Kidney (tissue), 14 donors: ENCODE measurements around the gene MTX1. TPM values are rescaled to one million over a fixed set of nuclear protein-coding genes. Genes with fewer than 3 reads are reported as not detected.

Experiments used
- DNase-seq, 5 donors: peaks; one replicate each; pipeline ENCODE4 v3.0.0-alpha.2; 2013 to 2020
- FAIRE-seq: peaks from 2 replicates; lab custom pipeline; 2012; peaks lifted over from hg19 to GRCh38; lab: Jason Lieb, UNC
- H3K27ac ChIP-seq, 2 donors: one replicate each; pipeline ENCODE4 v1.7.0; 2013; ENCODE audit warnings: low read depth in 2 of 2, low read length in 2 of 2, inconsistent platforms in 1 of 2
- H3K27me3 ChIP-seq: one replicate; pipeline ENCODE4 v1.7.1; 2013; ENCODE audit warnings: low read length, inconsistent platforms; ENCODE audit not compliant: control insufficient read depth, insufficient read depth
- H3K36me3 ChIP-seq, 3 donors: one replicate each; pipeline versions ENCODE4 v1.7.0 to v1.7.1; 2013; ENCODE audit warnings: low read length in 3 of 3, control low read depth in 1 of 3, inconsistent platforms in 1 of 3; ENCODE audit not compliant: insufficient read depth in 3 of 3, control insufficient read depth in 2 of 3
- H3K4me1 ChIP-seq, 3 donors: one replicate each; pipeline versions ENCODE4 v1.7.0 to v1.7.1; 2013; ENCODE audit warnings: low read length in 3 of 3, inconsistent platforms in 1 of 3, low read depth in 1 of 3; ENCODE audit not compliant: control insufficient read depth in 2 of 3, insufficient read depth in 2 of 3
- H3K4me3 ChIP-seq, 3 donors: one replicate each; pipeline versions ENCODE4 v1.7.0 to v1.8.1; 2013; ENCODE audit warnings: low read length in 3 of 3, control low read depth in 1 of 3, inconsistent platforms in 1 of 3
- H3K9ac ChIP-seq, 3 donors: one replicate each; pipeline versions ENCODE4 v1.7.0 to v1.7.1; 2013; ENCODE audit warnings: low read length in 3 of 3, control low read depth in 1 of 3, inconsistent platforms in 1 of 3
- H3K9me3 ChIP-seq, 3 donors: one replicate each; pipeline versions ENCODE4 v1.7.0 to v1.7.1; 2013; ENCODE audit warnings: low read length in 3 of 3, control low read depth in 1 of 3, inconsistent platforms in 1 of 3; ENCODE audit not compliant: control insufficient read depth in 2 of 3, insufficient read depth in 1 of 3
- intact Hi-C: fragments of 100-400 bp; cut with DNase I; formaldehyde crosslinking; loops from one replicate; pipeline ENCODE4 v1.11.1; 2022
- polyA plus RNA-seq: library from polyadenylated mRNA; stranded (reverse); fragments of 350-450 nt; fragmentation: Illumina TruSeq; extraction: RNeasy Lipid Tissue Mini Kit (QIAGEN cat#74804); gene quantifications from one replicate; pipeline ENCODE4 v1.2.3, GENCODE V29; 2014; ENCODE audit warnings: low read depth, low replicate concordance; ENCODE audit not compliant: insufficient read depth
- total RNA-seq: library from RNA; stranded (reverse); fragmentation: NEBNext Ultra II Directional; extraction: Animal tissue kit (Norgen Biotek cat#: 25700); gene quantifications from one replicate; pipeline ENCODE4 v1.2.1, GENCODE V29; 2021
- TF ChIP-seq, protein P1 (sequence below): IDR thresholded peaks from 3 replicates; pipeline ENCODE4 v1.5.1; 2012; ENCODE audit warnings: mild to moderate bottlenecking, moderate library complexity, borderline replicate concordance; ENCODE audit not compliant: insufficient read depth; ENCODE audit errors: extremely low read depth
- donor health status: control.
- donor health status: control.
- donor health status: control.
- donor health status: control.
- donor health status: control.
- donor health status: DM: yes; HTN: yes; CAD: no.
- donor health status: Normal renal cell carcinoma (clear cell type).

The MTX1 gene
- total and polyA plus RNA-seq, 2 donors from 2014 or later, result 38.8 to 86.9 TPM

DNA sequence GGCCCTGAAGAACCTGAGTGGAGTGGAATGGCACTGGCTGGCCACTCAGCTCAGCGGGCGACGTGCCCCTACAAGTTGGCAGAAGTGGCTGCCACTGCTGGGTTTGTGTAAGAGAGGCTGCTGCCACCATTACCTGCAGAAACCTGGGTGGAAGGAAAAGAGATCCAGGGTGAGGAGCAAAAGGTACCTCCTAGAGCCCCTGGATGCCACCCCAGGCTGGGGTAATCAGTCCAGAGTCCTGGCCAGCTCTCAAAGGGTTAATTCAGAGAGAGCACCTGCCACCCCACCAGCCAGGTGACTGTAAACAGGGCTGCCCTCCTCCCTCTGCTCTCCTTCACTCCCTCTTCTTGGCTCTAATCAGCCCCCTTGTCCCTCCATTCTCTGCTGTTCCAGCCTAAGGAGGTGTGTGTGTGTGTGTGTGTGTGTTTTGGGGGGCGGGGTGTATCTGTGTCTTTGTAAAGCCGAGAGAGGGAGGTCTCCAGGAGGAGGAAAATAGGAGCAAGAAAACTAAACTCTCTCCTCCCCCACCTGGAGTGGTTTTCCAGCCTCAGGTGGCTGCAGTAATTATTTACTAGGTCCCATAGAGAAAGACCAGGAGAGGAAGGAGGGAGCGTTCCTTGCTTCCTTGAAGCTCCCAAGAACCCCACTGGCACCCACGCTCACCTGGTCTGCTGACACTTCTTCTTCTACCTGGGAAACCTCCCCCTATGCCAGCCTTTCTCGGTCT, 22.3 kb upstream of the MTX1 start:
- Histone ChIP-seq H3K36me3 (no peaks in the 10 kb centered on the region), H3K27me3 (no peaks in the 10 kb centered on the region), H3K4me3 (peak overlapping the region in 1 of 3 donors; percentile 33), H3K4me1 (peaks cover 0 to 28% (median 7%) of the 10 kb centered on the region in 3 donors), H3K9me3 (no peaks in the 10 kb centered on the region), H3K9ac (peak overlapping the region in 1 of 3 donors; percentile 51), H3K27ac (peak overlapping the region; percentile 67 to 79)
- TF ChIP-seq, protein P1, sequence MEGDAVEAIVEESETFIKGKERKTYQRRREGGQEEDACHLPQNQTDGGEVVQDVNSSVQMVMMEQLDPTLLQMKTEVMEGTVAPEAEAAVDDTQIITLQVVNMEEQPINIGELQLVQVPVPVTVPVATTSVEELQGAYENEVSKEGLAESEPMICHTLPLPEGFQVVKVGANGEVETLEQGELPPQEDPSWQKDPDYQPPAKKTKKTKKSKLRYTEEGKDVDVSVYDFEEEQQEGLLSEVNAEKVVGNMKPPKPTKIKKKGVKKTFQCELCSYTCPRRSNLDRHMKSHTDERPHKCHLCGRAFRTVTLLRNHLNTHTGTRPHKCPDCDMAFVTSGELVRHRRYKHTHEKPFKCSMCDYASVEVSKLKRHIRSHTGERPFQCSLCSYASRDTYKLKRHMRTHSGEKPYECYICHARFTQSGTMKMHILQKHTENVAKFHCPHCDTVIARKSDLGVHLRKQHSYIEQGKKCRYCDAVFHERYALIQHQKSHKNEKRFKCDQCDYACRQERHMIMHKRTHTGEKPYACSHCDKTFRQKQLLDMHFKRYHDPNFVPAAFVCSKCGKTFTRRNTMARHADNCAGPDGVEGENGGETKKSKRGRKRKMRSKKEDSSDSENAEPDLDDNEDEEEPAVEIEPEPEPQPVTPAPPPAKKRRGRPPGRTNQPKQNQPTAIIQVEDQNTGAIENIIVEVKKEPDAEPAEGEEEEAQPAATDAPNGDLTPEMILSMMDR, result no peak
- intact Hi-C loops, result no loop called here
- peak; percentile 72 to 86 (median 81) for DNase-seq
- no peak for FAIRE-seq

DNA sequence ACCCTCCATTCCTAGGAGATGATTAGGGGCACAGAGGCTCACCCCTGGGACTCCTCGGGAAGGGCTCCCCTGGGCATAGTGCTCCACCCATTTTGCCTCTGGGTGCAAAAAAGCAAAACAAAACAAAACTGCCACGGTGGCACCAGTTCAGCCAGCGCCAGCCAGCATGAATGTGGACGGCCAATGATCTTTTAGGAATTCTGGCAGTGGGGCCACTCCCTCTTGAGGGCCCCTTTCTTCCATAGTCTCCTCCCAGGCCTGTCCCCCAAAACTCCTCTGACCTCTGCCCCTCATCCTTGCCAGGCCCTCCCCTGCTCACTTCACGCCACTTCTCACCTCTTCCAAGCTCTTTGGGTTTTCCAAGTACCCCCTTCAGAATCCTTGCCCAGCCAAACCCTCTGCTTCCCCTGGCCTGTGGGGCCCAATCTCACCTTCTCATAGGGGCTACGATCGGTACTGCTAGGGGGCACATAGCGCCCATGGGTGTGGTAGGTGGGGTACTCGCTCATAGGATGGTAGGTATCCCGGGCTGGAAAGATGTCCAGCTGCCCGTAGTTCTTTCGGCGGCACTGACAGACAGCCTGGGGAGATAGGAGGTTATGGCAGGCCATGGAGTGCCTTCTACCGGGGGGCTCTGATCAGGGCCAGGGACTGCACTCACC, 21.6 kb upstream of the MTX1 start:
- H3K9me3 ChIP-seq, result no peaks in the 10 kb centered on the region
- peak in 2 of 5 donors; percentile 56 to 78 for DNase-seq
- no peaks in the 10 kb centered on the region for H3K27me3 ChIP-seq
- H3K36me3 ChIP-seq, result no peaks in the 10 kb centered on the region
- TF ChIP-seq, protein P1, result no peak
- FAIRE-seq, result no peak
- H3K27ac ChIP-seq, result peak overlapping the region; percentile 65 to 79
- H3K4me1 ChIP-seq, result peaks cover 0 to 28% (median 7%) of the 10 kb centered on the region in 3 donors
- H3K9ac ChIP-seq, result peak overlapping the region in 1 of 3 donors; percentile 46
- intact Hi-C loops, result no loop called here
- peak overlapping the region in 1 of 3 donors; percentile 33 for H3K4me3 ChIP-seq

DNA sequence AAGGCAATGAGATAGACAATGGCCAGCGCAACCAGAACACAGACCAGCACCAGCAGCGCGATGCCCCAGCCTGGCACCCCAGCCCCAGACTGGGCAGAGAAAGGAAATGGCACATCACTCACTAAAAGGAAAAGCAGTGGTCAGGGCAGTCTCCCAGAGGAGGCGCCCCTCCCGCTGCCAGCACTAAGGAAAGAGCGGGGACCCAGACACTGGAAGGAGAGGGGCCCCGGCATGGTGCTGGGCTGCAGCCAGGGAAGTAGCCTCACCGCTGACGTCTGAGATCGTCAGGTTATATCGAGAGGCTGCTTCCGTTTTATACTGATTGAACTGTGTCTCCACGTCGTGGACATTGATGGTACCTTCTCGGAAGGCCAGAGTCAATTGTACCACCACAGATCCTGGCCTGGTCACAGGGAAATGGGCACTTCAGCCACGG, 21.0 kb upstream of the MTX1 start:
- Histone ChIP-seq H3K27me3 (no peaks in the 10 kb centered on the region), H3K9ac (peak overlapping the region in 1 of 3 donors; percentile 46), H3K4me3 (peak overlapping the region in 1 of 3 donors; percentile 33), H3K27ac (peak overlapping the region; percentile 65 to 79), H3K36me3 (no peaks in the 10 kb centered on the region), H3K9me3 (no peaks in the 10 kb centered on the region), H3K4me1 (peaks cover 0 to 28% (median 7%) of the 10 kb centered on the region in 3 donors)
- intact Hi-C loops, result no loop called here
- no peak for FAIRE-seq
- DNase-seq, result peak in 1 of 5 donors; percentile 49
- TF ChIP-seq, protein P1, result no peak
